ENCODE results near the gene TMPRSS4.
A peak's percentile ranks its signal among the peaks of the same experiment; 100 is the strongest.

DNA sequence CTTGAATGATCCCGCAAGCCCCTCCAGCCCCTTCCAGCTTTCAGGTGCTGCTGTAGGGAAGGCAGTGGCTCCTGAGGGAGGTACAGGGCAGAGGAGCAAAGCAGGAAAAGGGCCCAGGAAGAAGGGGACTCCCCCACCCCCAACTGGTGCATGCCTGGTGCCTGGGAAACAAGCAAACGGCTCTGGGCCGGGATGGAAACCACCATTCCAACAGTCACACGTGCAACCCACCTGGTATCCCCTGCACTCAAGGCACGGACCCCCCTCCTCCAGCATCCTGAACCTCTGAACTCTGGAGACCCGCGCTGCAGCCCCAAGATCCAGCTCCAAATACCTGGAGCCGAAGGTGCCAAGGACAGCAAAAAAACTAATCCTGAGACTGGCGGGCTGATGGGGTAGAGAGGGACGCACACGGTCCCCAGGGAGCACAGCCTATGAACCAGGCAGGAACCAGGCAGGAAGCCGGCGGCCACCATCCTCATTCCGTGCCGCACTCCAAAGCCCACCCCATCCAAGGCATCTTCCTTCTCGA is 75.2 kb downstream of the TMPRSS4 start:
- TF ChIP-seq USF1 (CRISPR knock-in tag; IDR thresholded peaks at IDR 0.05) (no peak), USF2 (CRISPR knock-in tag; IDR thresholded peaks at IDR 0.05) (no peak), FOXK1 (CRISPR knock-in tag; IDR thresholded peaks at IDR 0.05) (no peak), E2F1 (CRISPR knock-in tag; IDR thresholded peaks at IDR 0.05) (no peak), IRF2 (CRISPR knock-in tag; IDR thresholded peaks at IDR 0.05; ENCODE audit: borderline replicate concordance, low read depth) (no peak), SMAD3 (CRISPR knock-in tag; IDR thresholded peaks at IDR 0.05; ENCODE audit: borderline replicate concordance) (no peak), ELF4 (CRISPR knock-in tag; IDR thresholded peaks at IDR 0.05; ENCODE audit: low read depth) (no peak), NFE2L1 (CRISPR knock-in tag; IDR thresholded peaks at IDR 0.05) (no peak), AFF4 (CRISPR knock-in tag; IDR thresholded peaks at IDR 0.05; ENCODE audit: borderline replicate concordance) (no peak), ZNF121 (CRISPR knock-in tag; IDR thresholded peaks at IDR 0.05) (no peak), FOXP1 (CRISPR knock-in tag; IDR thresholded peaks at IDR 0.05; ENCODE audit: borderline replicate concordance) (no peak)
- TF ChIP-seq, protein P1, sequence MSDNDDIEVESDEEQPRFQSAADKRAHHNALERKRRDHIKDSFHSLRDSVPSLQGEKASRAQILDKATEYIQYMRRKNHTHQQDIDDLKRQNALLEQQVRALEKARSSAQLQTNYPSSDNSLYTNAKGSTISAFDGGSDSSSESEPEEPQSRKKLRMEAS (CRISPR knock-in tag; IDR thresholded peaks at IDR 0.05): 0 out of 2 replicates have a peak, but pooled peaks have one; percentile 19
- TF ChIP-seq, protein P2, sequence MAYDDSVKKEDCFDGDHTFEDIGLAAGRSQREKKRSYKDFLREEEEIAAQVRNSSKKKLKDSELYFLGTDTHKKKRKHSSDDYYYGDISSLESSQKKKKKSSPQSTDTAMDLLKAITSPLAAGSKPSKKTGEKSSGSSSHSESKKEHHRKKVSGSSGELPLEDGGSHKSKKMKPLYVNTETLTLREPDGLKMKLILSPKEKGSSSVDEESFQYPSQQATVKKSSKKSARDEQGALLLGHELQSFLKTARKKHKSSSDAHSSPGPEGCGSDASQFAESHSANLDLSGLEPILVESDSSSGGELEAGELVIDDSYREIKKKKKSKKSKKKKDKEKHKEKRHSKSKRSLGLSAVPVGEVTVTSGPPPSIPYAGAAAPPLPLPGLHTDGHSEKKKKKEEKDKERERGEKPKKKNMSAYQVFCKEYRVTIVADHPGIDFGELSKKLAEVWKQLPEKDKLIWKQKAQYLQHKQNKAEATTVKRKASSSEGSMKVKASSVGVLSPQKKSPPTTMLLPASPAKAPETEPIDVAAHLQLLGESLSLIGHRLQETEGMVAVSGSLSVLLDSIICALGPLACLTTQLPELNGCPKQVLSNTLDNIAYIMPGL (CRISPR knock-in tag; IDR thresholded peaks at IDR 0.05): no peak
- TF ChIP-seq, protein P3, sequence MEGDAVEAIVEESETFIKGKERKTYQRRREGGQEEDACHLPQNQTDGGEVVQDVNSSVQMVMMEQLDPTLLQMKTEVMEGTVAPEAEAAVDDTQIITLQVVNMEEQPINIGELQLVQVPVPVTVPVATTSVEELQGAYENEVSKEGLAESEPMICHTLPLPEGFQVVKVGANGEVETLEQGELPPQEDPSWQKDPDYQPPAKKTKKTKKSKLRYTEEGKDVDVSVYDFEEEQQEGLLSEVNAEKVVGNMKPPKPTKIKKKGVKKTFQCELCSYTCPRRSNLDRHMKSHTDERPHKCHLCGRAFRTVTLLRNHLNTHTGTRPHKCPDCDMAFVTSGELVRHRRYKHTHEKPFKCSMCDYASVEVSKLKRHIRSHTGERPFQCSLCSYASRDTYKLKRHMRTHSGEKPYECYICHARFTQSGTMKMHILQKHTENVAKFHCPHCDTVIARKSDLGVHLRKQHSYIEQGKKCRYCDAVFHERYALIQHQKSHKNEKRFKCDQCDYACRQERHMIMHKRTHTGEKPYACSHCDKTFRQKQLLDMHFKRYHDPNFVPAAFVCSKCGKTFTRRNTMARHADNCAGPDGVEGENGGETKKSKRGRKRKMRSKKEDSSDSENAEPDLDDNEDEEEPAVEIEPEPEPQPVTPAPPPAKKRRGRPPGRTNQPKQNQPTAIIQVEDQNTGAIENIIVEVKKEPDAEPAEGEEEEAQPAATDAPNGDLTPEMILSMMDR (IDR thresholded peaks at IDR 0.05): no peak

All from WTC11 (cell line).